GM19351 (cell line): ENCODE results near the gene TBC1D2.
A peak's percentile ranks its signal among the peaks of the same experiment; 100 is the strongest.
"Not testable (repeated sequence)": the region's sequence is repeated elsewhere in the genome, so short reads cannot be mapped to it uniquely, and the experiment has no call there.

Source experiments
- ATAC-seq: cut with Tn5 transposase; IDR thresholded peaks from one replicate; pipeline ENCODE4 v1.9.1; 2021; ENCODE audit warnings: mild to moderate bottlenecking, moderate library complexity; ENCODE audit not compliant: unreplicated experiment

Gene TBC1D2

DNA sequence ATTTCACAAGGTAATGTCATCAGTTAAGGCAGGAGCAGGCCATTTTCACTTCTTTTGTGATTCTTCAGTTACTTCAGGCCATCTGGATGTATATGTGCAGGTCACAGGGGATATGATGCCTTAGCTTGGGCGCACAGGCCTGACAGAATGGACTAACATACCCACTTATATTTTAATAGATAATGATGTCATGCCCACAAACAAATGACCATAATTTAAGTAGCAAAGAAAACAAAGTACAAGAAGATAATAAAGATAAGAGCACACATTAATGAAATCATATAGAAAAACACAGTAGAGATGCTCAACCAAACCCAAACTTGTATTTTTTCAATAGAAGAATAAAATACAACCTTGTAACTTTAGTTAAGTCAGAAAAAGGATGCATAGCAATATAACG, 19.7 kb upstream of the TBC1D2 start:
- ATAC-seq, result no peak

GRCh38 chr9:98272083-98272482, 16.6 kb upstream of the TBC1D2 start:
- ATAC-seq, result no peak

- ATAC-seq, result no peak
Measured at GRCh38 chr9:98271479-98271878, 16.0 kb upstream of the TBC1D2 start.

DNA sequence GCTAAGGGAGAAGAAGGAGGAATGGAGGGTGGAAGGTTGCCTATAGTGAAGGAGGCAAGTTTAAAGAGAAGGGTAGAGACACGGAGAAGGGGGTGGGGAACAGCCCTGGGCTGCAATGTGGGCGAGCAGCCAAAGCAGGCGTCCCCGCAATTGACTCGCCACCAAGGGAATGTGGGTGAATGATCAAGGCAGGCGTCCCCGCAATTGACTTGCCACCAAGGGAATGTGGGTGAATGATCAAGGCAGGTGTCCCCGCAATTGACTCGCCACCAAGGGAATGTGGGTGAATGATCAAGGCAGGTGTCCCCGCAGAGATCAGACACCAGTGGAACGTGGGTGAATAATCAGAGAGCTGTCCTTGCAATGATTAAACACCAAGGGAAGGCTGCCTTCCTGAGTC, 14.8 kb upstream of the TBC1D2 start:
- not testable (repeated sequence) for ATAC-seq

- ATAC-seq, result not testable (repeated sequence)
Measured at GRCh38 chr9:98269652-98270051, 14.2 kb upstream of the TBC1D2 start.

- not testable (repeated sequence) for ATAC-seq
Measured at GRCh38 chr9:98267556-98267955, 12.1 kb upstream of the TBC1D2 start.

DNA sequence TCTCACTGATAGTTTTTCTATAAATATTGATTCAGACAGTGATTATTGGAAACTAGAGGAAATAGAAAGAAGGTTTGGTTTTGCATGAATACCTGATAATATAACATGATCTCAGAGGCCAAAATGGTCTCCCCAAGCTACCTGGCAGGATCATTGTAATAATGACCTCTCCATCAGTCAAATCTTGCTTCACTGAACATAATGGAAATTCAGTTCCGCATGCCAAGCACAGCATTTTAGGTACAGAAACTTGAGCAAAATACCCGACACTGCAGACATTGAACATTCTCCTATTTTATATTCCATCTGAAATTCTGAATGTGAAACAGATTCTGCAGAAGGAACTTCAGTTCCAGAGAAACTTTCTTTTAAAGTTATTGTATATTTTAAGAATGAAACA, 9.1 kb upstream of the TBC1D2 start:
- no peak for ATAC-seq

DNA sequence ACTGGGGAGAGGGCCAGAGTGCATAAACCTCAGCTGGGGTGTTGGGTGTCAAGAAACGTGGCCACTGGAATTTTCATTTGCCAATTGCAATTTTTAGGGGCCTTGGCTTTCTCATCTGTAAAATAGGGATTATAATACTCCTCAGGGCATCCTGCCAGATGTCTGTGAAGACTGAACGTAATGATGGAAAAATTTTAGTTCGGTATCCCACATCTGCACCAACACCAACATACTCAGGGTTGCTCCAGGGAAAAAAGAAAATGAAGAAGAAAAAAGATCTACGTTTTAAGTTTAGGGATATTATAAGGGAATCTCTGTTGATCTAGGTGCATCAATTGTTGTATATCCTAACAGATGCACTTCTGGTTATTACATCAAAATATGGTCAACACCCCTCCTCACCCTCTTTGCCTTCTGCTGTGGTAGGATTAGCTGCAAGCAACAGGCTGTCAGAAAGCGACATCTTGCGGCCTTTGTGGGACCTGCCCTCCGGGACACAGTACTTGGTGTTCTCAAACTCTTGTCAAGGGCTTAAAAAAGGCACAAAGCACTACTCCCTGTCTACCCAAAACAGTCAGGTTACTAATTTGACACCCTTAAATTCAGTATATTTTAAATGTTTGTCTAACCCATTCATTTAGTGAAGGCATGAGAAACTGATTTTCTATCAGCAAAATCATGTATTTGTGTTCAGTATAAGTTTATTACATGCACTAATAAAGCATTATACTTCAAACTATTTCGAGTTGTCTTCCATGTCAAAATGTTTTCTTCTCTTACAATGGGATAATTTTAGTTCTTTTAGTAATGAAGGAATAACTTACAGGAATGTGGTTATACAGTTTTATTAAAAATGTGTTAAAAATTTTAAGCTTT, 8.3 kb upstream of the TBC1D2 start:
- ATAC-seq, result peak; percentile 80

DNA sequence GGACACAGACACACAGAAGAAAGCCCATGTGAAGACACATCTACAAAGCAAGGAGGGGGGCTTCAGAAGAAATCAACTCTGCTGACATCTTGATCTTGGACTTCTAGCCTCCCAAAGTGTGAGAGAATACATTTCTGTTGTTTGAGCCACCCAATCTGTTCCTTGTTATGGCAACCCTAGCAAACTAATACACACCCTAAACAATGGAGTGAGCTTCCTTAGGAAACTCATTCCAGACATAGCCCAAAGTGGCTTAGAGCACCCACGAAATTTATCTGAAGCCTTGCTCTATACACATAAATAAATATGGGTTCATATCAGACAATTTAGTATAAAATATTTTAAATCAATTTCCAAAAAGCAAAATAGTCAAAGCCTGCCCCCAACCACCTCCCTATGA, 7.6 kb upstream of the TBC1D2 start:
- no peak for ATAC-seq

GRCh38 chr9:98262056-98262455, 6.6 kb upstream of the TBC1D2 start:
- ATAC-seq, result no peak

- ATAC-seq, result no peak
Measured at GRCh38 chr9:98260635-98261034, 5.2 kb upstream of the TBC1D2 start.

- ATAC-seq, result no peak
Measured at GRCh38 chr9:98259791-98260190, 4.3 kb upstream of the TBC1D2 start.

GRCh38 chr9:98256756-98257155, 1.3 kb upstream of the TBC1D2 start:
- no peak for ATAC-seq

DNA sequence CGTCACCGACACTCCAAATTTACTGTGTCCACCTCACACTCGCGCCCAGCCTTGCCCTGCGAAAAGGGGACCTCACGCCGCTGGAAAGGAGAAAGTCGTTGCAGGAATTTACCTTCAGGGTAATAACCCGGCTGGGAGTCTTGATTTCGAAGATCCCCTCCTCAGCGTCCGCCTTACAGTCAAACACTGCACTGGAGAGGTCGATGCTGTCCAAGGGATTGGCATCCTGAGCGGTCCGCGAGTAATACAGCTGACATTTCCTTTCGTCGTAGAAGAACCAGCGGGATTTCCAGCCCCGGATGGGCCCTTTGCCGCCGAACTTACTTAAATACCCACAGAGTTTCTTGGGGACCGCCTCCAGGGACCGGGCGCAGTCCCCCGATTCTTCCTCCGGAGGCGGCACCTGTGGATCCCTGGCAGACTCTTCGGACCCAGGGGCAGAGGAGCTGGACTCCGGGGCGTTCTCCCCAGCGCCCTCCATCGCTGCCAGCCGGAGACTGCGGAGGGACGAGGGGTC, 330 bp downstream of the TBC1D2 start:
- ATAC-seq, result peak; percentile 29

GRCh38 chr9:98254228-98255060, 1.0 kb downstream of the TBC1D2 start:
- no peak for ATAC-seq

DNA sequence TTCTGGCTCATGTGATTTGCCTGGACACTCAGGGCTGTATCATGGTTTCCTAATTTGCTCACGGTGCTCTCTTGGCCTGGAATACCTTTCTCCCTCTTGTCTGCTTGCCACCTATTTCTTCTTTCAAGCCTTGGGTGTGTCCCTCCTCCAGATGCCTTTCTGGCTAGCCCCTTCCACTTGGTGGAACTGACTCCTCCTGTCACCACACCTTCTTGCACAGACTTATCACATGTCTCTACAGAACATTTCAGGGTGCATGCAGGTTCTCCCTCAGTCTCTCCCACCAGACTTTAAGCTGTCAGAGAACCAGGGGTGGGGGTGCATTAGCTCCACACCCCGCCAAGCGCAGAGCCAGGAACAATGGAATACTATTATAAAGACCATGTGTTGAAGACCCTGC, 1.9 kb downstream of the TBC1D2 start:
- no peak for ATAC-seq

- ATAC-seq, result no peak
Measured at GRCh38 chr9:98251551-98251950, 3.9 kb downstream of the TBC1D2 start.

- ATAC-seq, result no peak
Measured at GRCh38 chr9:98249771-98250170, 5.7 kb downstream of the TBC1D2 start.

DNA sequence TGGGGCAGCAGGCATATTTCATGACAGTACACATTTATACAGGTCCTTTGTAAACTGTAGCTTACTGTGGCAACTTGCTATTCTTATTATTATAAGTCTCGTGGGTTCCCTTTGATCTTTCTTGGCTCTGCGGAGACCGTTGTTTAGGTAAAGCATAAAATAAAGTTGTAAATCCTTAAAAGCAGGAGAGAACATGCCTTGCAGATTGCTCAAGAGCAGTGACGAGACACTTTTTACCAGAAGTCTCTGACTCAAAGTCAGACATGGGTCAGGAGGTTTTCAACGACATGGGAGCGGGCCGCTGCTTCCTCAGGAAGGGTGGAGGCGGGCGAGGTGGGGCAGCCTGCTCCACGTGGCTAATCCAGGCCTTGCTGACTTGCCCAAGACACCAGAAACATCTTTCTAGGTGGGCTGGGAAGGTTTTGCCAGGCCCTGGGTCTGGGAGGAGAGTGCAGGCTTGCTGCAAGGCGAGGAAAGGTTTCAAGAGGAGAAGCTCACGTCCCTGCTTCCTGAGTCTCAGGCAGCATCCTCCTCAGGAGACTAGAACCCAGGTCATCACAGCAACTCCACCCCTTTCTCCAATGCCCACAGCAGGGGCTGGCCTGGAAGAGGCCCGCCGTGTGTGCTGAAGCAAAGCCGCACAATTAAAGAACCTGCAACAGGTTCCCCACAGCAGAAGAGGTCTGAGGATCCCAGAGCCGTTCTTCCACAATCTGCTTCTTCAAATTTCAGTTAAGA, 6.5 kb downstream of the TBC1D2 start:
- no peak for ATAC-seq

DNA sequence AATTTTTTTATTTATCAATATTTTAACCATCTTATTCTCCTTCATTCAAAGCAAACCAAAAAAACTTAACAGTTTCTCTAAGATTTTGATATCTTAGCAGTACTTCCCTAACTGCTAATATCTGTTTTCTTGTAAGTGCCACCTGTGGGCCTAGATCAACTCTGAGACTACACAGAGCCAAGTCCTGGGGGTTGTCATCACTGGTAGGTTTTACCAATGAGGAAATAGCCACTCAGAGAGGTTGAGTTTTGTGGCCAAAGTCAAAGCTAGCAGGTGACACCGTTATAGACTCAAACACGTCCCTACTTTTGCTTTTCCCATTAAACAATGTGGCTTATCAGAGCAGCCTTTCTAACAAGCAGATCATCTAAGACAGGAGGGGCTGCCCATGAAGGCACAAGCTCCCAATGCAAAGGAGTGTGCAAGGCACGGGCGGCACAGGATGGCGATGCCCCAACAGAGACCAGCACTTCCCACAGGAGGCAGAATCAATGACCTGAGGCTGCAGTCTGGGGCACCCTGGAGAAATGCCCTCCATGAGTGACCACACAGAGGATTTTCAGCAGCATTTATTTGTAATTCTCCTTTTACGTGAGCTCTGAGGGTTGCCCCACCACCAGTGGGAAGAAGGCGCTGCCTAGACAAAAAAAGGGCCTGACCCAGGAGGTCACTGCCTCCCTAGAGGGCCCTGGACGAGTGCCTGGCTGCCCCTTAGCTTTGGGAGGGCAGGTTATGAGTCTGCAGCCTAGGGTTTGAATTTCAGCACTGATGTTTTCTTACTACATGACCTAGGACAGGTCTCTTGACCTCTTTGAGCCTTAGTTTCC, 7.4 kb downstream of the TBC1D2 start:
- ATAC-seq, result no peak
